ENCODE data around the gene CEP70.

GRCh38 chr3:138491971-138492370 lies 102.1 kb downstream of the CEP70 start:
- TF ChIP-seq FOXM1 (IDR thresholded peaks at IDR 0.05; ENCODE audit: borderline replicate concordance, low read depth) (no peak), RAD21 (IDR thresholded peaks at IDR 0.05; ENCODE audit: low read depth) (no peak), TAF1 (IDR thresholded peaks at IDR 0.05; ENCODE audit: low read depth) (no peak), YY1 (IDR thresholded peaks at IDR 0.05; ENCODE audit: low read depth) (no peak), MAX (IDR thresholded peaks at IDR 0.05) (no peak), USF1 (IDR thresholded peaks at IDR 0.05) (no peak), TEAD4 (IDR thresholded peaks at IDR 0.05) (no peak), TCF12 (IDR thresholded peaks at IDR 0.05; ENCODE audit: low read depth) (no peak), ZBTB7A (IDR thresholded peaks at IDR 0.05; ENCODE audit: low read depth) (no peak)

Data from Ishikawa (cell line).